Measurements from ENCODE around the gene FOXD1.
"Not testable (repeated sequence)": the region's sequence is repeated elsewhere in the genome, so short reads cannot be mapped to it uniquely, and the experiment has no call there.

FOXD1 gene

GRCh38 chr5:73448463-73449136, at the start of gene FOXD1:
FOXD1 (minus strand) TSS chr5:73448777; CDS start chr5:73448362, 415 bp downstream.
- DNase-seq, result peak; percentile 96

GRCh38 chr5:73497497-73498056, 49.0 kb upstream of the FOXD1 start:
- no peak for DNase-seq

DNA sequence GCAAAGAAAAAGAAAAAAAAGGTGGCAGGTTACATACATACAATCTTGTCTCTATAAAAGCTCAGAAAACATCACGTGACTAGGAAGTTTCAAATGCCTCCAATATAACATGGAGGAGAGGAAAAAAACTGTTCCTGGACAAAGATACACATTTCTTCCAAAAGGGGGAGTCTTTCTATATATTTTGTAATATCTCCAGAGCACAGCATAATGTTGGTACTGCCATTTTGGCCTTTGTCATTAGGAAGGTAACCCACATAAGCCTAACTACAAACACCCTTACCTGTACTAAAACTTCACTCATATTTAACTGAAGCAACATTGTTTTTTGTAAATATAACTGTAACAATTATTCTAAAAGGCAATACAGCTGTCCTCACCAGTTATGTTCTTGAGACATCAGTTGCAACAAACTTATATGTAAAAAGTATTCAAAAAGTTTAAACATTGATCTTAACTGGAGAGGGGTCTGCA, 48.4 kb upstream of the FOXD1 start:
- DNase-seq, result peak; percentile 82

- no peak for DNase-seq
These were observed 47.3 kb upstream of the FOXD1 start for GRCh38 chr5:73495772-73496335.

GRCh38 chr5:73494721-73495120, 46.1 kb upstream of the FOXD1 start:
- peak; percentile 12 for DNase-seq

- no peak for DNase-seq
These were observed 44.8 kb upstream of the FOXD1 start for GRCh38 chr5:73493421-73493820.

- no peak for DNase-seq
These were observed 42.6 kb upstream of the FOXD1 start for GRCh38 chr5:73491155-73491554.

DNA sequence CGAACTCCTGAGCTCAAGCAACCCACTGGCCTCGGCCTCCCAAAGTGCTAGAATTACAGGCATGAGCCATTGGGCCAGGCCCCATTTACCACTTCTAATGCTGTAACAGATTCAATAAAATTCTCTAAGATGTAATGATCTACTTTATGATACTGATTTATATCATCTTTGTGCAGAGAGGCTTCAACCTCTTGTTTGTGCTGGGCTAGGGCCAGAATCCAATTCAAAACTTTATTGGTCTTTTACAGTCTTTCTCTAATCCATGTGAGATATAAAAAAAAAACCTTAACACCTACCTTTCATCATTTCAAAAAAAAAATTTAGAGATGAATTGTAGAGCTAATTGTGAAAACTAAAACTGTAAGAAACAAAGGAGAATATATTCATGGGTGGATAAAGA, 41.5 kb upstream of the FOXD1 start:
- no peak for DNase-seq

- DNase-seq, result no peak
These were observed 40.2 kb upstream of the FOXD1 start for GRCh38 chr5:73488806-73489205.

DNA sequence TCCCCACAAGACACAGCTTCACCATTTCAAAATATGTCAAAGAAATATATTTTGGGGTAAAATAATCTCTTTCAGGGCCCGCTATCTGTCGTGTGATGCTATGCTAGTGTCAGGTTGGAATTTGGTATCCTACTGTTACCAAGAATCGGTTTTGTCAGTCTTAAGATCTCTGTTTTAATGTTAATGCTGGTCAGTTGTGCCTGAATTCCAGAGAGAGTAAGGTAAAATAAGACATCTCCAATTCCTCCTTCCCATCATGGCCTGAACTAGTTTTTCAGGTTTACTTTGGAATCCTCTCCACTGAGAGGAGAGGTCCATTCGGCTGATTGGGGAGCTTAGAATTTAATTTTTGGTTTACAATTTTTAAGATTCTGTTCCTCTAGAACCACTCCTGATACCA, 39.2 kb upstream of the FOXD1 start:
- DNase-seq, result no peak

DNA sequence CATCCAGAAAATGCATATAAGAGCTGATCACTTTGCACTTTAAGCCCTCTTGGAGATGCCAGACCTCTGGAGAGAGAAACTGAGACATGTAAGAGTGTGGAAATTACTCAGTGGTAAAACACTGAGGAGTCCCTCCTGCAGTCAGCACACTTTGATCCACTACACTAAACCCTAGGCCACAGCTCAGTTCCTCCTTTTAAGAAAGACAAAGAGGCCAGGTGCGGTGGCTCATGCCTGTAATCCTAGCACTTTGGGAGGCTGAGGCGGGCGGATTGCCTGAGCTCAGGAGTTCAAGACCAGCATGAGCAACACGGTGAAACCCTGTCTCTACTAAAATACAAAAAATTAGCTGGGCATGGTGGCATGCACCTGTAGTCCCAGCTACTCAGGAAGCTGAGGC, 38.7 kb upstream of the FOXD1 start:
- not testable (repeated sequence) for DNase-seq

- DNase-seq, result no peak
These were observed 37.7 kb upstream of the FOXD1 start for GRCh38 chr5:73486119-73486899.

- no peak for DNase-seq
These were observed 37.1 kb upstream of the FOXD1 start for GRCh38 chr5:73485715-73486114.

- DNase-seq, result no peak
These were observed 35.9 kb upstream of the FOXD1 start for GRCh38 chr5:73484511-73484910.

DNA sequence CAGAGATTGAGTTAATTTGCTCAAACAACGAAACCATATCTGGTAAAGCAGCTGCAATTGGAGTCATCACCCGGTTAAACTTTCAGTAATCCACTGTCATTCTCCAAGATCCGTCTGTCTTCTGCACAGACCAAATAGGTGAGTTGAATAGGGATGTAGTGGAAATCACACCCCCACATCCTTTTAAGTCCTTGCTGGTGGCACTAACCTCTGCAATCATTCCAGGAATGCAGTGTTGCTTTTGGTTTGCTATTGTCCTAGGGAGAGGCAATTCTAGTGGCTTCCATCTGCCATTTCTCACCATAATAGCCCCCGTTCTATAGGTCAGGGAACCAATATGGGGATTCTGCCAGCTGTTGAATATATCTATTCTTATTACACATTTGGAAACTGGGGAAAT, 35.1 kb upstream of the FOXD1 start:
- DNase-seq, result no peak

GRCh38 chr5:73482383-73483136, 34.0 kb upstream of the FOXD1 start:
- no peak for DNase-seq

- DNase-seq, result no peak
These were observed 31.9 kb upstream of the FOXD1 start for GRCh38 chr5:73480500-73480899.

- no peak for DNase-seq
These were observed 23.5 kb upstream of the FOXD1 start for GRCh38 chr5:73472116-73472515.

DNA sequence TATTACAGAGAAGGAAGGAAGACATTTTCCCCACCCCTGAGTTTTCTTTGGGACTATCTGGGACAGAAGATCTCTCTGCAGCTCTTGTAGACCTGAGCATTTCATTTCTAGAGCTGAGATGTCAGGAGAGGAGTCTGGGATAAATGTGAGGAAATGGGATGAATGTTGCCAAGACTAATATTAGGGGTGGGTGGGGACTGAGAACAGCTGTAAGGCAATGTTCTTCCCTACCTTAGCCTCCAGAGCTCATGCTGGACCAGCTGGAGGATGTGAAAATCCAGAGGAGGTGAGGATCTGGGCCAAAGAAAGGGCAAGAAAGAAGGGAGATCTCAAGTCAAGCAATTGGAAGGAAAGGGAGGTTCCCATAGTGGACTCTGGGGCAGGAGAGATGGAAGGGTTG, 23.1 kb upstream of the FOXD1 start:
- DNase-seq, result no peak

- no peak for DNase-seq
These were observed 21.3 kb upstream of the FOXD1 start for GRCh38 chr5:73469878-73470277.

DNA sequence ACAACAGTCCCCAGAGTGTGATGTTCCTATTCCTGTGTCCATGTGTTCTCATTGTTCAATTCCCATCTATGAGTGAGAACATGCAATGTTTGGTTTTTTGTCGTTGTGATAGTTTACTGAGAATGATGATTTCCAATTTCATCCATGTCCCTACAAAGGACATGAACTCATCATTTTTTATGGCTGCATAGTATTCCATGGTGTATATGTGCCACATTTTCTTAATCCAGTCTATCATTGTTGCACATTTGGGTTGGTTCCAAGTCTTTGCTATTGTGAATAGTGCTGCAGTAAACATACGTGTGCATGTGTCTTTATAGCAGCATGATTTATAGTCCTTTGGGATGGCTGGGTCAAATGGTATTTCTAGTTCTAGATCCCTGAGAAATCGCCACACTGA, 20.1 kb upstream of the FOXD1 start:
- DNase-seq, result not testable (repeated sequence)

DNA sequence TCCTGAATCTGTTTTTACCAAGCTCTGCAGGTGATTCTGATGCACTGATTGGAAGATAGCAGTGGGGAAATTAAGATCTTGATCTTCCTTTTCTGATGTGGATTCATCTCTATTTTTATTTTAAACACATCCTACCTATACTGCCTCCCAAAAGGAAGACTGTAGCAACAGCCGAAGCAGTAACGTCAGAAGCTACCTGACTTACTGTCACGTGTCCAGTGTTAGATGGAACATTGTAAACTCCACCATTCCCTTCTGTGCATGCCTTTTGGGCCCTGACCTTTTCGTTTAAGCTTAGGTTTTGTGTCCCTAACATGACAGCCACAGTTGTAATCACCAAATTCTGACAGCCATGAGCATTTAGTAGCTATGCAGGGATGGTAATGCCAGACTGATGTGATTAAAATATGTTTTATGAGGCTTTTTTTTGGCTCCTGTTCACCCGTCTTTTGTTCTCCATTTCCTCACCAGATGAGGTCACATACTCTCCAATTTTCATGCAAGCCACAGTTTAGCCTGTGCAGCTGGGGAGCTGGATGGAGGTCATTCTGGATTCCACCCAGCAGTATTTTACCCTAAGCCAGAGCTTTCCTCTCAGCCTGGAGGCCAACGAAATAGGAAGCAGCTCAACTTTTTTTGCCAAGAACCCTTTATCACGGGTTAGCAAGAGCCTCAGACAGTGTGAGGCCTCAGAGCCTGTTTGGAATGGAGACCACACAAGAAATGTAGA, 15.6 kb upstream of the FOXD1 start:
- DNase-seq, result peak; percentile 29
